CD4-positive, alpha-beta T cell treated with Interleukin-6 at 100 ng/mL for 8 hours (primary cell): ENCODE data around the gene PPIA.
"Not testable (repeated sequence)": the region's sequence is repeated elsewhere in the genome, so short reads cannot be mapped to it uniquely, and the experiment has no call there.

Source experiments
- DNase-seq: peaks from one replicate; pipeline ENCODE4 v3.0.0-alpha.2; 2020; ENCODE audit warnings: mixed read lengths, low spot score

PPIA gene

GRCh38 chr7:44764081-44764480 is 32.4 kb upstream of the PPIA start:
- DNase-seq, result no peak

- DNase-seq, result no peak
Observed at GRCh38 chr7:44764665-44765578, 31.6 kb upstream of the PPIA start.

GRCh38 chr7:44765579-44766415 is 30.7 kb upstream of the PPIA start:
- no peak for DNase-seq

GRCh38 chr7:44766416-44766801 is 30.1 kb upstream of the PPIA start:
- DNase-seq, result no peak

- DNase-seq, result no peak
Observed at GRCh38 chr7:44767134-44767911, 29.2 kb upstream of the PPIA start.

- DNase-seq, result peak; percentile 33
Observed at GRCh38 chr7:44767912-44768627, 28.4 kb upstream of the PPIA start.

- no peak for DNase-seq
Observed at GRCh38 chr7:44768628-44769371, 27.7 kb upstream of the PPIA start.

- DNase-seq, result no peak
Observed at GRCh38 chr7:44769376-44769775, 27.1 kb upstream of the PPIA start.

- DNase-seq, result peak; percentile 22
Observed at GRCh38 chr7:44769776-44770294, 26.6 kb upstream of the PPIA start.

GRCh38 chr7:44771358-44771757 is 25.1 kb upstream of the PPIA start:
- DNase-seq, result no peak

- DNase-seq, result no peak
Observed at GRCh38 chr7:44772440-44772839, 24.0 kb upstream of the PPIA start.

GRCh38 chr7:44772867-44773266 is 23.6 kb upstream of the PPIA start:
- DNase-seq, result no peak

GRCh38 chr7:44774486-44774885 is 22.0 kb upstream of the PPIA start:
- not testable (repeated sequence) for DNase-seq

- DNase-seq, result no peak
Observed at GRCh38 chr7:44775383-44776107, 20.9 kb upstream of the PPIA start.

GRCh38 chr7:44776211-44776610 is 20.3 kb upstream of the PPIA start:
- DNase-seq, result no peak

- DNase-seq, result no peak
Observed at GRCh38 chr7:44782460-44782859, 14.0 kb upstream of the PPIA start.

GRCh38 chr7:44783407-44783806 is 13.1 kb upstream of the PPIA start:
- DNase-seq, result no peak

- DNase-seq, result no peak
Observed at GRCh38 chr7:44784364-44784763, 12.1 kb upstream of the PPIA start.

- DNase-seq, result not testable (repeated sequence)
Observed at GRCh38 chr7:44785218-44785617, 11.3 kb upstream of the PPIA start.

GRCh38 chr7:44787041-44787440 is 9.4 kb upstream of the PPIA start:
- DNase-seq, result no peak
